ENCODE results near the gene TAPBP. TPM values are rescaled to one million over a fixed set of nuclear protein-coding genes. Genes with fewer than 3 reads are reported as not detected.

The TAPBP gene
- total and polyA plus RNA-seq, 9 of the 15 experiments (the other 6 are each of a cell fraction or from before 2014, with no cell fraction given), result 5.6 to 74.0 (median 22.3) TPM

GRCh38 chr6:33271468-33272274 is 42.2 kb downstream of the TAPBP start, which contains the start of the genes RPS18 and VPS52 (continued):
- TF ChIP-seq CEBPZ (IDR thresholded peaks at IDR 0.05; ENCODE audit: borderline replicate concordance, low read depth, low read length) (no peak), KLF13 (tag; IDR thresholded peaks at IDR 0.05; ENCODE audit: borderline replicate concordance, low read depth) (peak; percentile 59; the same call in 1 of the 2 replicates), ESRRB (CRISPR knock-in tag; IDR thresholded peaks at IDR 0.05; ENCODE audit: borderline replicate concordance) (no peak), HOXB6 (CRISPR knock-in tag; IDR thresholded peaks at IDR 0.05; ENCODE audit: borderline replicate concordance) (peak; percentile 11; the same call in 1 of the 2 replicates), GTF3C2 (IDR thresholded peaks at IDR 0.05; ENCODE audit: borderline replicate concordance, extremely low read depth, insufficient read length) (no peak), NCOA4 (IDR thresholded peaks at IDR 0.05; ENCODE audit: partially characterized antibody) (no peak), ZNF12 (CRISPR knock-in tag; IDR thresholded peaks at IDR 0.05) (peak; percentile 80), FIP1L1 (IDR thresholded peaks at IDR 0.05; ENCODE audit: low read depth, low read length, poor library complexity, severe bottlenecking) (peak; percentile 60), ZNF280B (CRISPR knock-in tag; IDR thresholded peaks at IDR 0.05) (no peak), HDAC3 (IDR thresholded peaks at IDR 0.05; ENCODE audit: borderline replicate concordance, partially characterized antibody) (peak; percentile 78), ZNF232 (CRISPR knock-in tag; IDR thresholded peaks at IDR 0.05) (peak; percentile 65; the same call in 1 of the 2 replicates), ZNF740 (CRISPR knock-in tag; IDR thresholded peaks at IDR 0.05) (no peak), ZNF740 (tag; IDR thresholded peaks at IDR 0.05) (no peak; a peak in 1 of 4 replicates), ZNF449 (CRISPR knock-in tag; IDR thresholded peaks at IDR 0.05) (peak; percentile 10; the same call in 1 of the 2 replicates), ELF2 (CRISPR knock-in tag; IDR thresholded peaks at IDR 0.05) (no peak; the same call in none of the 2 replicates)

Data from K562 (cell line).